Rectal smooth muscle tissue (tissue), 1 donor: ENCODE results near the gene PDE9A.

Source experiments
- H3K27ac ChIP-seq: one replicate; pipeline ENCODE4 v1.7.0; 2013; ENCODE audit warnings: low read depth, low read length, inconsistent platforms
- H3K27me3 ChIP-seq: one replicate; pipeline ENCODE4 v1.7.0; 2013; ENCODE audit warnings: low read length; ENCODE audit not compliant: control insufficient read depth, insufficient read depth
- H3K36me3 ChIP-seq: one replicate; pipeline ENCODE4 v1.7.0; 2013; ENCODE audit warnings: low read length; ENCODE audit not compliant: control insufficient read depth, insufficient read depth
- H3K4me1 ChIP-seq: one replicate; pipeline ENCODE4 v1.7.0; 2013; ENCODE audit warnings: low read length; ENCODE audit not compliant: control insufficient read depth, insufficient read depth
- H3K4me3 ChIP-seq: one replicate; pipeline ENCODE4 v1.7.0; 2013; ENCODE audit warnings: low read length
- H3K9ac ChIP-seq: one replicate; pipeline ENCODE4 v1.7.0; 2013; ENCODE audit warnings: low read length

The PDE9A gene

DNA sequence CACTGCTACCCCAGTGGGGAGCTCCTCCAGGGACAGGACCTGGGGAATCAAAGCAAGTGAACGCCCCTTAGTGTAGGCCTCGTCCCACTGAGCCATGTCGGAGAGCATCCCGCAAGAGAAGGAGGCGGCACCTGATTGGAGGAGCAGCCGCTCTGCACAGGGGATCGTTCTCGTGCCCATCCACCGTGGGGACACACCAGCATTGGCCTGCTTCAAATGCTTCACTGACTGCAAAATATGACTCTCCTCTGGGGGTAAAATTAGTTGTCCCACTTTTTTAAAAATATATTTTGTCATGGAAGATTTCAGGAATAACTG is 111.0 kb downstream of the PDE9A start:
- Histone ChIP-seq H3K9ac (no peak overlapping the region), H3K4me1 (peaks cover 6% of the 10 kb centered on the region), H3K27me3 (no peaks in the 10 kb centered on the region), H3K27ac (no peak overlapping the region), H3K4me3 (no peak overlapping the region), H3K36me3 (peaks cover 16% of the 10 kb centered on the region)

DNA sequence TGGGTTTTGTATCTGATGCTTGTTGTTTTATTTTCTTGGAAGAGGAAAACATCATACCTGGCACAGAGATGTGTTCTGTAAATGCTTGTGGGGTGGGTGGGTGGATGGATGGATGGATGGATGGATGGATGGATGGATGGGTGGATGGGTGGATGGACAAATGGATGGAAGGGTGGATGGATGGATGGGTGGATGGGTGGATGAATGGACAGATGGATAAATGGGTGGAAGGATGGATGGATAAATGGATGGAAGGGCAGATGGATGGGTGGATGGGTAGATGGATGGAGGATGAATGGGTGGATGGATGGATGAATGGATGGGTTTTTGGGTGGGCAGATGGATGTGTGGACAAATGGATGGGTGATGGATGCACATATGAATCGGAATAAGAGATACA is 111.5 kb downstream of the PDE9A start:
- Histone ChIP-seq H3K4me3 (no peak overlapping the region), H3K27ac (no peak overlapping the region), H3K9ac (no peak overlapping the region), H3K4me1 (peaks cover 6% of the 10 kb centered on the region), H3K27me3 (no peaks in the 10 kb centered on the region), H3K36me3 (peaks cover 21% of the 10 kb centered on the region)

GRCh38 chr21:42765656-42766055 is 112.2 kb downstream of the PDE9A start:
- H3K36me3 ChIP-seq, result peaks cover 28% of the 10 kb centered on the region
- H3K9ac ChIP-seq, result no peak overlapping the region
- no peak overlapping the region for H3K4me3 ChIP-seq
- H3K27ac ChIP-seq, result no peak overlapping the region
- no peaks in the 10 kb centered on the region for H3K27me3 ChIP-seq
- peaks cover 6% of the 10 kb centered on the region for H3K4me1 ChIP-seq

DNA sequence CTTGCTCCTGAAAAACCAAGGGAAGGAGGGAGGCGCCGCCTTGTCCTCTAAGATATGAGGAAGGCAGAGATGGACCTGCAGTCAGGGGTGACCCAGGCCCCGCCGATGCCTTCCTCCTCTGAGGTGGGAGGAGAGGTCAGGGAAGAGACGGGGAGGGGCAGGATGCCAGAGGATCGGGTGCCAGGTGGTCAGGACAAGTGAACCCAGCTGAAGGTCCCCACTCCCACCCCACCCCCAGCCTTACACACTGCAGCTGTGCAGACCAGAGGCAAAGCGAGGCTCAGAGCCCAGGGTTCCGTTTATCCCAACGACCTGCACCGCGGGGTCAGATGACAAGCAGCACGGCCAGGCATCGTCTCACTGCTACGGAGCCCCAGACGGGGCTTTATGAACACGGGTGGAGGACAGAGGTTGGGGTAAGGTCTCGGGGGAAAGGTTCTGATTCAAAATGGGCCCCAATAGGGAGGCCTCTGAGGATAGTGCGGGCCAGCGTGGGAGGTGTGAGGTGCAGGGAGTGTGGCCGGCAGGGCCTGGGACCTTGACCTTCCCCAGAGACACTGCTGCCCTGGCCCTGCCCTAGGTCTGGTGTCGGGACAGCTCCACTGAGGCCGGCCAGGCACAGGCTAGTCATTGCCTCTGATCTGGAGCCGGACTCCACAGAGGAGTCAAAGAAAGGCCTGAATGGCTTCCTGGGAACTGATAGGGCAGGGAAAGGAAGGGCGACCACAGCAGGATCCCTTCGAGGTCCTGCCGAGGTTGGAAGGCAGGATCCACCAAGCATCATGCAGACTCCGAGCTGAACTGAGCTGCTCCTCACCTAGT is 113.5 kb downstream of the PDE9A start:
- no peak overlapping the region for H3K4me3 ChIP-seq
- H3K9ac ChIP-seq, result no peak overlapping the region
- no peaks in the 10 kb centered on the region for H3K4me1 ChIP-seq
- H3K27ac ChIP-seq, result no peak overlapping the region
- H3K27me3 ChIP-seq, result no peaks in the 10 kb centered on the region
- peaks cover 33% of the 10 kb centered on the region for H3K36me3 ChIP-seq

GRCh38 chr21:42767561-42767835 is 114.1 kb downstream of the PDE9A start:
- Histone ChIP-seq H3K36me3 (peaks cover 32% of the 10 kb centered on the region), H3K9ac (no peak overlapping the region), H3K4me3 (no peak overlapping the region), H3K27ac (no peak overlapping the region), H3K27me3 (no peaks in the 10 kb centered on the region), H3K4me1 (no peaks in the 10 kb centered on the region)

- Histone ChIP-seq H3K9ac (no peak overlapping the region), H3K27me3 (no peaks in the 10 kb centered on the region), H3K4me1 (no peaks in the 10 kb centered on the region), H3K27ac (no peak overlapping the region), H3K4me3 (no peak overlapping the region), H3K36me3 (peaks cover 32% of the 10 kb centered on the region)
These were observed 115.1 kb downstream of the PDE9A start for GRCh38 chr21:42768324-42769121.

GRCh38 chr21:42769183-42769819 is 115.9 kb downstream of the PDE9A start:
- Histone ChIP-seq H3K27me3 (no peaks in the 10 kb centered on the region), H3K36me3 (peaks cover 32% of the 10 kb centered on the region), H3K27ac (no peak overlapping the region), H3K9ac (no peak overlapping the region), H3K4me1 (no peaks in the 10 kb centered on the region), H3K4me3 (no peak overlapping the region)

GRCh38 chr21:42769820-42770716 is 116.6 kb downstream of the PDE9A start:
- Histone ChIP-seq H3K36me3 (peaks cover 32% of the 10 kb centered on the region), H3K27ac (no peak overlapping the region), H3K27me3 (no peaks in the 10 kb centered on the region), H3K9ac (no peak overlapping the region), H3K4me3 (no peak overlapping the region), H3K4me1 (no peaks in the 10 kb centered on the region)

DNA sequence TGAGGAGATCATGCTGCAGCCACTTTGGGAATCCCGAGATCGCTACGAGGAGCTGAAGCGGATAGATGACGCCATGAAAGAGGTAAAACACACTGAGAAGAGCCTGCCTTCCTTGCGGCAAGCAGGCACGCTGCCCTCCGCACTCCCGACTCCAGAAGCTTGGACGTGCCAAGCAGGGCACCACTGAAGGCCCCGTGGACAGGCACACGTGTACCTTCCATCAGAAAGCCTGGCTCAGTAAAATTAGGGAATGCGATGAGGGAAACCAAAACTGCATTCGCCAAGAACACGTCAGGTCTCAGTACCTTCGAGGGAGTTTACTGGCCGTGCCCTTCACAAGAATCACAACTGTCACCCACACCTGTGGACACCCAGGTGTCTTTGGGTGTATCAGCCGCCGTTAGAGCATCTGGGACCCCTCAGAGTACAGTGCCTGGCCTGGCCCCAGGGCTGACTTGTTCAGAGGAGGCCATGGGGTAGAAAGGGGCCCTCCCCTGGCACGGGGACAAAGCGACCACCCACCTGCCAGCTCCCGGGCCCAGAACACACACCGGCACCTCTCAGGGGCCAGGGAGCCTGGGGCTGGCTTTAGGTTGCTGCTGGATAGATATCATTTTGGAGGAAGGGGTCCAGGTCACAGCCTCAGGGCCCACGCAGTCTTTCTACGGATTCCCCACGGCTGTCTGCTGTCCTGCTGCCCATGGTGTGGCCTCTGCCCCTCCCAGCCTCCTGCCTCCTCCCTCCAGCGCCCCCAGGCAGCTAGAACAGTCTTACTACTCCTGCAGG is 117.5 kb downstream of the PDE9A start:
- no peaks in the 10 kb centered on the region for H3K27me3 ChIP-seq
- H3K9ac ChIP-seq, result no peak overlapping the region
- H3K27ac ChIP-seq, result no peak overlapping the region
- H3K4me3 ChIP-seq, result no peak overlapping the region
- no peaks in the 10 kb centered on the region for H3K4me1 ChIP-seq
- peaks cover 36% of the 10 kb centered on the region for H3K36me3 ChIP-seq

- Histone ChIP-seq H3K9ac (no peak overlapping the region), H3K36me3 (peaks cover 36% of the 10 kb centered on the region), H3K27ac (no peak overlapping the region), H3K4me3 (no peak overlapping the region), H3K27me3 (no peaks in the 10 kb centered on the region), H3K4me1 (no peaks in the 10 kb centered on the region)
These were observed 118.0 kb downstream of the PDE9A start for GRCh38 chr21:42771503-42771805.

- no peak overlapping the region for H3K27ac ChIP-seq
- H3K4me1 ChIP-seq, result no peaks in the 10 kb centered on the region
- no peak overlapping the region for H3K4me3 ChIP-seq
- no peaks in the 10 kb centered on the region for H3K27me3 ChIP-seq
- peaks cover 19% of the 10 kb centered on the region for H3K36me3 ChIP-seq
- no peak overlapping the region for H3K9ac ChIP-seq
These were observed 121.7 kb downstream of the PDE9A start for GRCh38 chr21:42775123-42775522.
